ENCODE measurements around the gene FAHD2A. TPM values are rescaled to one million over a fixed set of nuclear protein-coding genes. Genes with fewer than 3 reads are reported as not detected.
"Not testable (repeated sequence)": the region's sequence is repeated elsewhere in the genome, so short reads cannot be mapped to it uniquely, and the experiment has no call there.

Gene FAHD2A
- total RNA-seq, 1 donor from 2014 or later: 32.4 TPM

DNA sequence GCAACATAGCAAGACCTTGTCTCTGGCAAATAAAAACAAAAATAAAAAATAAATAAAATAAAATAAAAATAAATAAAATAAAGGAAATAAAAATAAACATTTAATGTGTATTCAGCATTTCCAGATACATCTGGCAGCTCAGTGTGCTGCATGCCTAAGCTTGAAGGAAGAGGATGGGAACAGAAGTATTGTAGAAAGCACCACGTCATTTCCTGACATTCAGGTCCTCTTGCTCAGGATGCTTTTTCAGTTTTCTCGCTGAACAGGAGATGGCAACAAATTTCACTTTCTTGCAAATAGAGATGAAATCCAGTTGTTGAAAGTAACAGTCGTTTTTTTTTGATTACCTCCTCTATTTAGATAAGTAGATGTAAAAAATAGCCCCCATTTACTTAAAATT is 60.8 kb downstream of the FAHD2A start:
- H3K27me3 ChIP-seq (ENCODE audit: low read depth); H3K4me1 ChIP-seq; DNase-seq; intact Hi-C loops (cut with micrococcal nuclease); H3K27ac ChIP-seq (replicated peaks); H3K9me3 ChIP-seq (replicated peaks); H3K36me3 ChIP-seq; H3K4me3 ChIP-seq: not testable (repeated sequence)

Other genes starting within 250 kb of the FAHD2A start
- 15.1 TPM for gene ZNF514, start 242.9 kb upstream of the FAHD2A start, total RNA-seq
- 3.4 TPM for gene ZNF2, start 236.9 kb upstream of the FAHD2A start, total RNA-seq
- 4.0 TPM for gene ZNF892, start 195.2 kb upstream of the FAHD2A start, total RNA-seq
- gene PROM2, start 128.3 kb upstream of the FAHD2A start, total RNA-seq: 1.4 TPM
- gene KCNIP3, start 105.4 kb upstream of the FAHD2A start, total RNA-seq: 4.6 TPM
- not detected for gene TRIM43B, start 82.0 kb downstream of the FAHD2A start, total RNA-seq
- not detected for gene TRIM43, start 189.3 kb downstream of the FAHD2A start, total RNA-seq